Left colon (tissue), 2 donors: Measurements from ENCODE around the gene LMBRD2. TPM values are rescaled to one million over a fixed set of nuclear protein-coding genes. Genes with fewer than 3 reads are reported as not detected.
"Not testable (repeated sequence)": the region's sequence is repeated elsewhere in the genome, so short reads cannot be mapped to it uniquely, and the experiment has no call there.

Source experiments
- ATAC-seq: fragments of 200-7000 bp; cut with Tn5 transposase; one replicate; pipeline ENCODE4 v1.9.1; 2020; ENCODE audit warnings: mild to moderate bottlenecking, moderate library complexity
- DNase-seq, 2 donors: peaks; one replicate each; pipeline ENCODE4 v3.0.0-alpha.2; 2020
- intact Hi-C, 2 donors: fragments of 100-400 bp; cut with DNase I in 1 of 2; cut with micrococcal nuclease in 1 of 2; formaldehyde crosslinking; loops; one replicate each; pipeline versions ENCODE4 v1.11.2 to v1.14.0; 2022; cut with DNase I, micrococcal nuclease
- total RNA-seq, 2 donors: library from RNA; stranded (reverse); fragmentation: NEBNext Ultra II Directional; extraction: Animal tissue kit (Norgen Biotek cat#: 25700); gene quantifications; one replicate each; pipeline ENCODE4 v1.2.1, GENCODE V29; 2021
- donor health status: DM: no; HTN: no; CAD: no.
- donor health status: DM: yes; HTN: yes; CAD: no.

The LMBRD2 gene
- total RNA-seq, 2 donors from 2014 or later: 15.1 to 17.3 TPM

DNA sequence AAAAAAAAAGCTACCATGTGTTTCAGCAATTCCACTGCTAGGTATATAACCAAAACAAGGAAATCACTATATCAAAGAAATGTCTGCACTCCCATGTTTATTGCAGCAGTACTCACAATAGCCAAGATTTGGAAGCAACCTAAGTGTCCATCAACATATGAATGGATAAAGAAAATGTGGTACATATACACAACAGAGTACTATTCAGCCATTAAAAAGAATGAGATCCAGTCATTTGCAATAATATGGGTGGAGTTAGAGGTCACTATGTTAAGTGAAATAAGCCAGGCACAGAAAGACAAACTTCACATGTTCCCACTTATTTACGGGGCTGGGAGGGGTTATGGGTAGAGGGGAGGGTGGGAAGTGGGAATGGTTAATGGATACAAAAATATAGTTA is 18.7 kb downstream of the LMBRD2 start:
- intact Hi-C loops, ATAC-seq, DNase-seq: not testable (repeated sequence)

DNA sequence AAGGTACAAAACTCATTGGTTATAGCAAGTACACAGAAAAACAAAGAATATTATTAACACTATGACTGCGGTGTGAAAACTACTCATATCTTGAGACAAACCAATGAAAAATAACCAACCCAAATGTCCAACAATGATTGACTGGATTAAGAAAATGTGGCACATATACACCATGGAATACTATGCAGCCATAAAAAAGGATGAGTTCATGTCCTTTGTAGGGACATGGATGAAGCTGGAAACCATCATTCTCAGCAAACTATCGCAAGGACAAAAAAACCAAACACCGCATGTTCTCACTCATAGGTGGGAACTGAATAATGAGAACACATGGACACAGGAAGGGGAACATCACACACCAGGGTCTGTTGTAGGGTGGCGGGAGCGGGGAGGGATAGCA is 22.0 kb downstream of the LMBRD2 start:
- DNase-seq, ATAC-seq, intact Hi-C loops: not testable (repeated sequence)

DNA sequence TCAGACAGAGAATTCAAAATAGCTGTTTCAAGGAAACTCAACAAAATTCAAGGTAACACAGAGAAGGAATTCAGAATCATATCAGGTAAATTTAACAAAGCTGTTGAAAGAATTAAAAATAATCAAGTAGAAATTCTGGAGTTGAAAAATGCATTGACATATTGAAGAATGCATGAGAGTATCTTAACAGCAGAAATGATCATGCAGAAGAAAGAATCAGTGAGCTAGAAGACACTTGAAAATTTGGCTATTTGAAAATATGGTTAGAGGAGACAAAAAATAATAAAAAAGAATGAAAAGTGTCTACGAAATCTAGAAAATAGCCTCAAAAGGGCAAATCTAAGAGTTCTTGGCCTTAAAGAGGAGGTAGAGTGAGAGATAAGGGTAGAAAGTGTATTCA is 22.9 kb downstream of the LMBRD2 start:
- intact Hi-C loops: no loop called here
- no peak for ATAC-seq
- no peak for DNase-seq

DNA sequence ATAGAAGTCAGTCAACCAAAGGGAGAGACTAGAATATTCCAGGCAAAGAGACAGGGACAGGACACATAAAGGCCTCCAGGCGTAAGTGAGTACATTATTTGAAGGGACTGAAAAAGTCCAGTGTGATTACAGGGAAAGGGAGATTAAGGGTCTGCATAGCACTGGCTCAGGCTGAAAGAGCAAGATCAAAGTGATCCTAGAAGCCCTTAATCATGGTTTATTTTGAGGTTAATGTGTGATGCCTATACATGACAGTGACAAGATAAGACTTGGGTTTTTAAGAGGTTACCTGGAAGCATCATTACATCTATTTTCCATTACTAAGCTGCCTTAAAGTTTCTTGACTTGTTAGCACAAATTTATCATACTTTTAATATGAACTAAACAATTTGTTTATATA is 25.8 kb downstream of the LMBRD2 start:
- no peak for DNase-seq
- intact Hi-C loops: no loop called here
- ATAC-seq: no peak

DNA sequence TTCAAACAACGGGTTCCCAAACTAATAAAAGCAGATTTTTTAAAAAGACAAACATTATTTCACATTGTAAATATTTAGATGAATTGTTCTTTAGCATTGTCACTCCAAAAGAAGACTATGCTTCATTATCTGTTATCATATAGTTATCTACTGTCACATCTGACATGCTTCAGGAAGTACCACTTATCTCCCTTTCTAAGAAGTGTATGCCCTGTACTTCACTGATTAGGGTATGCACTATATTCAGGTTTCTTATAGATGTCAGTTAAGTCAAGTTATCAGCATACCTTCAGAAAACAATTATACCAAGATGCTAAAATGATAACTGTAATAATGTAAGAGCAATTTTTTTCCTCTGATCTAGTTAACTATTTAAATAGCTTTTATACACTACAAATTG is 40.4 kb downstream of the LMBRD2 start:
- ATAC-seq (no peak), DNase-seq (no peak)
- intact Hi-C loops: no loop called here

DNA sequence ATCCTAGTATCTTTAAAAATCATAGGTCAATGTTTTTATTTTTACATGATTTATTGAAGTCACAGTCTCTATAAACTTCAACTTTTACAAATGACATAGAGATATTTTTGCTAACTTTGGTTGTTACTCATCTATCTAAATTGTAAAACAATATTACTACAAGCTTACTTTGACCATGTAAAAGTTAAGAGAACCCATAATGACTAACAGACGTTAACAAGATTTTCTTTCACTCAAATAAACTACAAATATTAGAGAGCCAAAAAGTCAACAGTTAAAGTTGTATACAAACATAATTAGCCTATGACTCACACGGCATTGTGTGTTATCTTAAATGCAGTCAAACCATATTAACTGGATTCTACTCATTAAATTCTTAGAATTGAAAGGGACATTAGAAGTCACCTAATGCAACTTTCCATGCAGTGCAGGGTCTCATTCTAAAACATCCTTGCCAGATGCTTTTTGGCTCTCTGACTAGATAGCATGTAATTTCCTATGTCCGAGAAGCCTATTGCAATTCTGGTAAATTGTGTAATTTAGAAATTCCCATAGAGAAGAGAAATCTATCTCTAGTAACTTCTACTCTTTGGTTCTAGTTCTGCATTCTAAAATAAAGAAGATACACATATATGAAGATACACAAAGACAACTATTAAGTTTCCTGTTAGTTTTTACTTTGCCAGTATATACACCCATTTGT is 42.8 kb downstream of the LMBRD2 start:
- DNase-seq (no peak), ATAC-seq (no peak)
- intact Hi-C loops: no loop called here

DNA sequence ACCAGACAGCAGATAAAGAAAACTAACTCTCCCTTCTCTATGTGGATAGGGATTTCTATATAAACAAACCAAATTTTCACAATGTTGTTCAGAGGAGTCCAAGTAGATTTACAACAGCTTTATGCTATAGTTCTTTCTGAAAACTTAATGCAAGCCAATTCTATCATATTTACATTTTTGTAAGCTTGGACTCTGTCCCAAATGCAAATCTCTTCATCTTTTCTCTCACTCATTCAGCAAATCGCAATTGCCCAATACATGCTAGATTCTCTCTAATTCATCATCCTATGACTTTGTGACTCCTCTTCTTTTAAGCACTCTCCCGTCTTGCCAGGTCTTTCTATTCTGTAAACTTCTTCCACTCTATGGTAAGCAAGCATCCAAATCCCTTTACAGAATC is 45.9 kb downstream of the LMBRD2 start:
- intact Hi-C loops: no loop called here
- DNase-seq (no peak), ATAC-seq (no peak)

DNA sequence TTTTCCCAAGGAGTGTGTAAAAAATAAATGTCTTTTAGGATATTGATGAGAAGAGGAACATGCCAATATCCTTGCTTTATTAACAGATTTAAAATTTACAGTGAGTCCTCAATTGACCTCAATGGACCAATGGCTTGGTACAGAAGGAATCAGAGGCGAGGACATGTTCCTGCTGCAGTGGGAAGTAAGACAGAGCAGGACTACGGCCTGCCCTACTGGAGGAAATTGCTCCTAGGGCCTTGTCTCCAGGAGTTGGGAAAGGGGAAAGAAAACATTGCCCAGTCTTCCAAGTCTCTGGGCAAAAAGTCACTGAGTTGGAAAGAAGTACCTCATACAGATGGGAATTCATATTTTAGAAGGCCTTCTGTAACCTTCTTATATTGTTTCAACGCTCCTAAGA is 51.9 kb downstream of the LMBRD2 start:
- intact Hi-C loops: no loop called here
- ATAC-seq: no peak
- DNase-seq: no peak

DNA sequence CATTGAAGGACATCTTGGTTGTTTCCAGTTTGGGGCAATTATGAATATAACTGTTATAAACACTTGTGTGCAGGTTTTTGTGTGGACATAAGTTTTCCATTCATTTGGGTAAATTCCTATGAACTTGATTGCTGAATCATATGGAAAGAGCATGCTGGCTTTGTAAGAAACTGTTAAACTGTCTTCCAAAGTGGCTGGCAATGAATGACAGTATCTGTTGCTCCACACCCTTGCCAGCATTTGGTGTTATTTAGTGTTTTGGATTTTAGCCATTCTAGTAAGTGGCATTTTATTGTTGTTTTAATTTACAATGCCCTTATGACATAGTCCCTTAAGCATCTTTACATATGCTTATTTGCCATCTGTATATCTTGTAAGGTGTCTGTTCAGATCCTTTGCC is 55.2 kb downstream of the LMBRD2 start:
- intact Hi-C loops: no loop called here
- no peak for DNase-seq
- ATAC-seq: no peak

DNA sequence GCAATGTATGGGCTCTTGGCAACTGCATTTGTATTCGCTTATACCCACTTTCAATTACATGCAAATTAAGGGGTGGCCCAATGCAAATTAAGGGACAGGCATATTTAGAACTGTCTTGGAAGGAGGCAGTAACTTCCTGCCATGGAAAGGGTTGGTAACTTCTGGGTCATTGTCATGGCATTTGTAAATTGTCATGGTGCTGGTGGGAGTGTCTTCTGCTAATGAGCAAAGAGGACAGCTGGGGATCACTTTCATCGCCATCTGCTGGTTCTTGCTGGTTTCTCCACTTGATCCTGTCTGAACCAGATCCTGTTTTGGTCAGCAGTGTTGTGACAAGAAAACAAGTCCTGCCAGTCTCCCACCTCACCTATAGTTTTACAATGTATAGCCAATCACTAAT is 61.7 kb downstream of the LMBRD2 start:
- DNase-seq (peak in 1 of 2 donors; percentile 10), ATAC-seq (peak; percentile 59)
- intact Hi-C loops: no loop called here

DNA sequence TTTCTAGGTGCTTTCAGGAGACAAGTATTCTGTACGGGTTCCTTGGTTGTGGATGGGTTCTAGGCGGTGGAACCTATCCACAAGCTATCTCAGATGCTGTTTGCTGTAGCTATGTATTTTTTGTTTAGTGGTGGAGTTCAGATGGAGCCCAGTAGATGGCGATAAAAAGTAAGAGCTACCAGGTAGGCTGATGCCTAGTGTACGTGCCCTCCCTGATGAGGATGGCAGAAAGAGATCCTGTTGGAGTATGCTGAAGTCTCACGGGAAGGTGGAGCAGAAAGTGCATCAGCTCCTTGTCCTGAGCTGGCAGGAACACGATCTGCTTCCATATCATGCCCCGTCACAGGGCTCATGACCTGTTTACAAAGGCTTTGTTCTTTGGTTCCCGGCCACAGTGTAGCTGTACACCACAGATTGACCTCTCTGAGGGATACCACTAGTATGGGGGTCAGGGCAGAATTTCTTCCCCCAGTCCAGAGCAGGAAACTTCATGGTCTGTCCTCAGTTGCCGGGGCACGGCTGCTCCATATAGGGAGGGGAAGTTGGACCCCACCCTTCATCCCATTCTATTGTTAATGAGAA is 72.4 kb downstream of the LMBRD2 start:
- ATAC-seq: peak; percentile 82
- intact Hi-C loops: no loop called here
- DNase-seq: no peak

DNA sequence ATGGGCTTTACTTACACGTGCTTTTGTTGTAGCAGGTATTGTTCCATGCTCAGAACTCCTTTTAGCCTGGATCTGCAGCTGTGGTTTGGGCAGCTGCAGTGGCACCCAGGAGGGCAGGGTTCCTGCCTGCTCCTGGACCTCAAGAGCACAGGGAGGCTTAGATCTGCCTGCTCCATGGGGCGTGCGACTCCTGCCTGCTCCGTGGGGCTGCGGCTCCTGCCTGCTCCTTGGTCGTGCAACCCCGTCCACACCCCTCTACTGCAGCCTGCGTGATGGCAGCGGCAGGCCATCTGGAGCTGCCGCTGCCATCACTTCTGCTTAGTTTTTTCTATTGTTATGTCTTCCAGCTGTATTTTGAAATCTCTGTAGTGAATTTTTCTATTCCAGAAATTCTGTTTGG is 73.3 kb downstream of the LMBRD2 start:
- ATAC-seq (no peak), DNase-seq (no peak)
- intact Hi-C loops: no loop called here

DNA sequence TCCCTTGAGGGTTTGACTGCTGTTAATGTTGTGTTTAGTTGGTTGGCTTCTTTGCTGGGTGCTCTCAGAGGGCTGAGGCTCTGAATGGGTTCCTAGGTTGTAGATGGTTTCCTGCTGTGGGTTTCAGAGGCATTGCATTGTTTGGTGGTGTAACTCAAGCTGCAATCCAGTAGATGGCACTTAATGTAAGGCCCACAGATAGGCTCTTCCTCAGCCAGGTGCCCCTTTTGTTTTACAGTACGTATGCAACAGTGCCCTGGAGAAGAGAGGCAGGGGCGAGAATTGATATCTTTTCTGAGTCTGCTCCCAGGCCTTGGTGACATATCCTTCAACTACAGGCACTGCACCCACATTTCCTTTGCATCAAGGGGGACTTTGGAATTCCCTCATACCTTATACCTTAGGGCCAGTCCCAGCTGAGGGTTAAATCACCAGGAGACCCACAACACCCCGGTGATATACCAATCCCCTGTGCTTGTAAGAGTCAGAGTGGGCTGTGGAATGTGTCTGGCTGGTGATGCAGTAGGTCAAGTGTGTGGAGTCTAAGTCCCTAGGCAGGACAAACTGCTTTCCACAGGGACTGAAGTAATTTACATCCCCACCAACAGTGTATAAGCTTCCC is 78.0 kb downstream of the LMBRD2 start:
- intact Hi-C loops: no loop called here
- ATAC-seq: no peak
- no peak for DNase-seq

DNA sequence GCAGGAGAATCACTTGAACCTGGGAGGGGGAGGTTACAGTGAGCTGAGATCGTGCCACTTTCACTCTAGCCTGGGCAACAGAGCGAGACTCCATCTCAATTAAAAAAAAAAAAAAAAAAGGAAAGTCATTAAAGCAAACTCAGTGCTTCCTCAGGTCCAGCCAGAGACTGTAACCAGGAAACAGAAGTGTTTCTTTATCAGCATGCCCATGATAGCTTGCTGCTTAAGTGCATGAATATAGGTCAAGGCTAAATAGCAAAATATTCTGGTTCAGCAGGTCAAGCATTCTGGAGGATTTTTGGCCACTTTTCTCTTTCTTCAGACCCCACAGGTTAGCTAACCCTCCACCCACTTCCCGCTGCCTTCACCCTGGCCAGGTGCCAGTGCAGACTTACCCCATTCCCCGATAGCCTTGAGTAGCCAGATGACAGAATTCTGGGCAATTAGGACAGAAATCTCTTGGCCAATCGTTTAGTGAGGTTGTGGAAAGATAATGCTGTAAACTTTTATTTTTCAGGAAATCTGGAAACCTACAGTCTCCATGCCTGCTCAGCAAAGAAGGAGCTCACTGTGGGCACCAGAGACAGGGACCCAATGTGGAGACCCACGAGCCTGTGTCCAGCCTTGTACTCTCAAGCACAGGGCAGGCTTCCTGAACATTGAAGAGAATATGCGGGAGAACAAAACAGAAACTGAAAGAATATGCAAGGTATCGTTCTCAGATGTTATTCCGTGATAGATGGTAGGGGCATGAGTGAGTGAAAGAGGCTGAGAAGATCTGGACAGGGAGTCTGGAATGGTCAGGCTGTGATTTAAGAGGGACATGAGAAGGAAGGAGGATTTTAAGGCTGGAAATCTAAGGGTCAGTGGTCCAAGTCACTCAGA is 80.8 kb downstream of the LMBRD2 start:
- ATAC-seq (peak; percentile 39), DNase-seq (no peak)
- intact Hi-C loops: no loop called here

DNA sequence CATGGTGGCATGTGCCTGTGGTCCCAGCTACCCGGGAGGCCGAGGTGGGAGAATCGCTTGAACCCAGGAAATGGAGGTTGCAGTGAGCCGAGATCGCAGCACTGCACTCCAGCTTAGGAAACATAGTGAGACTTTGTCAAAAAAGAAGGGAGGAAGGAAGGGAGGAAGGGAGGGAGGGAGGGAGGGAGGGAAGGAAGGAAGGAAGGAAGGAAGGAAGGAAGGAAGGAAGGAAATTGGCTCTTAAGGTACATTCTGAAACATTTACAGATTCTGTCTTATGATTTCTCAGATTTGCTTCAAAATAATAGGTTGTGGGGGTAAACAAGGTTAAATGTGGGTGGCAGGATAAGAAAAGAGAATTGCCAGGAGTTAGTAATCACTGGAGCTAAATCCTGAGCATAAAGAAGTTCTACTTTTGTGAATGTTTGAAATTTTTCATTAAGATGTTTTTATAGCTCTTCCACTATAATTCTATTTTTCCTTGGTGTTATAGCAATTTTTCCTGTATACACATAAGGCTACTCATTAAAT is 82.9 kb downstream of the LMBRD2 start:
- ATAC-seq: no peak

DNA sequence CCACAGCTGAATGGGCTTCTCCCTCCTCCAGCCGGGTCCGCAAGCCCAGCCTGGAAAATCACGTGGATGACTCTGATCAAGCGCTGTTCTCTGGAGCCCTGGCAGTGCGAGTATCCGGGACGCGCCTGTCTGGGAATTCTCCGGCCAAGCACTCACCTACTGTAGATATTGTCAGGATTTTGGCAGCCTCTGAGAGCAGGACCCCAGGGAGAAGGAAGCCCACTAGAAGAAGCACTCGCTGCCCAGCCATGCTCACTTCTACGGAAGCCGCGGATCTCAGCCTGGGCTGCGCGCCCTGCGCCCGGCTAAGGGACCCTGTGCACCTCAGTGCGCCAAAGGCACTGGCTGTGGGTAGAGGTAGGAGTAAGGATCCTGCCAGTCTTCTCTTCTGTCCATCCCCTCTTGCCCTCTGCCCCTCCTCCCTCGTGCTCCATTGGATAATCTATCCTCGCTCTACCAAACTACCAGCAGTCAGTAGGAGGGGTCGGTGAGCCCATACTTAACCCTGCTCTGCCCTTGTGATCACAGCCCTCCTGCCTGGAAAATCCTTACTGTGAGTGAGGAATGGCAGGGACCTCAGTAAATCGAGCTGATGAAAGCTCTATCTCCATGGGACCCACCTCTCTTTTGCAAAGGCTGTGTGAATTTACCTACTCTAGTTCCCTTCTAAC is 85.0 kb downstream of the LMBRD2 start, which contains the start of gene UGT3A2:
TSS of gene UGT3A2 (minus strand) at position 343 of the 671 bp plus-strand sequence. CDS start at position 250, 93 bp downstream.
- no peak for DNase-seq
- intact Hi-C loops: no loop called here
- no peak for ATAC-seq

More for the DNA sequence above, 82.9 kb downstream of the LMBRD2 start:
- intact Hi-C loops: no loop called here
- DNase-seq: no peak

DNA sequence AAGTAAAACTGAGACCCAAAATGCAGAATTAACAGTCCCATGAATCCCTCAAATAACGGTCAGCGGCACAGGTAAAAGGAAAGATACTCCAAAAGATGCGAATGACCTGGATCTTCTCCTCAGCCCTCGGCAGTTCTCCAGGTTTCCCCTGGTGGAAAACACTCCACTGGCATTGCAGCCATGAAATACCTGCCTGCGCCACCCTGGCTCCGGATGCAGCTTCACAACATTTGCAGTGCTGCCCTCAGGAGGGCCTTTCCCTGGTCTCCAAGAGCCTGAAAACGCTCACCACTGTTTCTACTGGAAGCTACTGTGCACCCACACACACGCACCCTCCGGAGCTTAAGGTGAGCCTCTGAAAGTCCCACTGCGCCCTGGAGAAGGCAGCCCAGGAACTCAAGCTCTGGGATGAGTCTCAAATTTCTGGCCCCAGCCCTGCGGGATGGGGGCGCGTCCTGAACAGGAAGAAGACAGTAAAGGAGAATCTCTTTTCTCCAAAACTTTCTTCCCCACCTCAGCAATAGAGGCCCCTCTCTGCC is 85.6 kb downstream of the LMBRD2 start:
- ATAC-seq: no peak
- DNase-seq: no peak
- intact Hi-C loops: no loop called here

DNA sequence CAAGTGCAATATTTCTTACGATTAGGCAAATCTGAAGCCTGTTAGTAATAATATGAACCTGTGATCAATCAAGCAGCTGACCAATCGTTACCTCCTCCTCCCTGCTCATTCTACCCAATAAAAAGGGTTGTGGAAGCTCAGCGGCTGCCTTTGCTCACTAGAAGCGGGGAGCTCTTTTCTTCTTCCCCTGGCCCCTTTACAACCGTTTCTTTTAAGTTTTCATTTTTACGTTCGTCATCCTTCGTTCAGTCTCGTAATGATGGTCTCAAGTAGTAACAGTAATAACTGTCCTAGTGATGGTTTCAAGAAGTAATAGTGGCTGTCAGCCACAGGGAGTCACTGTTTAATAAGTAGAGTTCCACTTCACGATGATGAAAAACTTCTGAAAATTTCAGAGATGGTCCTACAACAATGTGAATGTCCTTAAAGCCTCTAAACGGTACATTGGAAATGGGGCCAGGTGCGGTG is 91.2 kb downstream of the LMBRD2 start:
- no peak for ATAC-seq
- no peak for DNase-seq
- intact Hi-C loops: no loop called here
